Measurements from ENCODE around the gene LMAN2L.

Gene LMAN2L

DNA sequence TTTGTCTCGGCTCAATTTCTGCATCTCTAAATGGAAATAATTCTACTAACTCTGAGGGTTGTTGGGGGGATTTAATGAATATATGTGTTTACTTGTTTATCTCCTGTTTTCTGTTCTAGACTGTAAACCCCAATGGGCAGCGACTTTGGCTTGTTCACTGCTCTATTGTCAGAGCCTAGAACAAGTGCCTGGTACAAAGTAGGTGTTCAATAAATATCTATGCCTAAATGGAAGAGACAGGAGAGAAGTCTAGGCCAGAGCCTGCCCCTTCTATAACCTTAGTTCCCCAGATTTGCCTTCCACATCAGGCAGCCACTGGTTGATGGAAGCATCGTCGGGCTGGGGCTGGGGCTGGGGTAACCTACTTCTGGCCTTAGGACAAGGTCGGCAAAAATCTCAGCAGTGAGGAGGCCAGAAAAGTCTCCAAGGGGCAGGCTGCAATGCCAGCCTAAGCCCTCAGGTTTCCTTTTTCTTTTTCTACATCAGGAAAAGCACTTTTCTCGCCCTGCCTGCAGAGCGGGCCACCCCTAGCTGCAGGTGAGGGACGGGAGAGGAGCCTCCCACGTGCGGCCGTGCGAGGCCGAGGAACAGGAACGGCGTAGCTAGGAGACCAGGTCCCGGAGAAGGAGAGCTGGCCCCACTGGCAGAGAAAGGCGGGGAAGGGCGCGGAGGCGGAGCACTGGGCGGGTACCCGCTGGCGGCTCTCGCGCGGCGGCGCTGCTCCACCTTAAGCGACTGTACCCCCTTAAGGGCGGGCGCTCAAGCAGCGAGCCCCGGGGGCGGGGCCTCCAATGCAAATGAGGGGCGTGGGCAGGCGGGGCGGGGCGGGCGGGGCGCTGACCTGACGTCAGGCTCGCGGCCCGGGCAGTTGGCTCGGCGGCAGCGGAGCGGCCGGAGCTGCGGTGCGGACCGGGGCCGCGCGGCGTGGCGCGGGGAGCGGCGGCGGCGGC lies 20.4 kb upstream of the LMAN2L start, which contains the start of gene CNNM4:
CNNM4 (plus strand) TSS at position 867 of the 950 bp plus-strand sequence. CDS start 98 bp downstream, outside the sequence.
- DNase-seq = peak; percentile 93

DNA sequence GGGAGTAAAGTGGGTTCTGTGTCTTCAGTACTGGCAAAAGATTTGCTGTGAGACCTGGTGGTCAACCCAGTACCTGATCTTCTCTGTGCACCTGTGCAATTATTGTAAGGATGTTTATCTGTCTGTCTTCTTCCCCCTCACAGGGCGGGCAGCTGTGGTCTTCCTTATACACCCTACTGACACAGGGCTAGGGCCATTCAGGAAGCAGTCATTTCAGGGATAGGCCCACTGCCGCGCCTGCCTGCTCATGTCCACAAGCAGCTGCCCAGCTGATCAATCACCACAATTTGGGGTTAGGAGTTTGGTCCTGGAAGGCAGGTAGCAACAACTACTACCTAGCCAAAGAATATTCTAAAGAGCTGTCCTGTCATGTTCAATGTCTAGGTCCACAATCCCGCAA lies 19.7 kb upstream of the LMAN2L start:
- no peak for DNase-seq

- no peak for DNase-seq
Measured at GRCh38 chr2:96758987-96759386, 19.1 kb upstream of the LMAN2L start.

DNA sequence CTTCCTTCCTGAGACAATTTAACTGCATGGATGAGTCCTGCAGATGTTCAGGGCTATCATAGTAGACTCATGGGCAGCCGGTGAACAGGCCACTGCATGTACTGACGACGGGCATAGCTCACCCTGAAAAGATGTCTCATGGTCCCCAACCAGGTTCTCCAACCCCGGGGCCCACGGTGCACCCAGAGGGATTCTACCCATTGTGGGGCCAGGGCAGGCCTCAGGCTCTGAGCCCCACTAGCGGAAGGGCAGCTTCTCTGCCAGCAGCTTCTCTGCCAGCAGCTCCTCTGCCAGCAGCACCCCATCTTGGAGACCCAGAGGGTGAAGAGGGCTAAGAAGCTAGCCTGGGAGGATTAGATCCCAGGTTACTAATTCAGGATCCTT lies 17.6 kb upstream of the LMAN2L start:
- DNase-seq = no peak

DNA sequence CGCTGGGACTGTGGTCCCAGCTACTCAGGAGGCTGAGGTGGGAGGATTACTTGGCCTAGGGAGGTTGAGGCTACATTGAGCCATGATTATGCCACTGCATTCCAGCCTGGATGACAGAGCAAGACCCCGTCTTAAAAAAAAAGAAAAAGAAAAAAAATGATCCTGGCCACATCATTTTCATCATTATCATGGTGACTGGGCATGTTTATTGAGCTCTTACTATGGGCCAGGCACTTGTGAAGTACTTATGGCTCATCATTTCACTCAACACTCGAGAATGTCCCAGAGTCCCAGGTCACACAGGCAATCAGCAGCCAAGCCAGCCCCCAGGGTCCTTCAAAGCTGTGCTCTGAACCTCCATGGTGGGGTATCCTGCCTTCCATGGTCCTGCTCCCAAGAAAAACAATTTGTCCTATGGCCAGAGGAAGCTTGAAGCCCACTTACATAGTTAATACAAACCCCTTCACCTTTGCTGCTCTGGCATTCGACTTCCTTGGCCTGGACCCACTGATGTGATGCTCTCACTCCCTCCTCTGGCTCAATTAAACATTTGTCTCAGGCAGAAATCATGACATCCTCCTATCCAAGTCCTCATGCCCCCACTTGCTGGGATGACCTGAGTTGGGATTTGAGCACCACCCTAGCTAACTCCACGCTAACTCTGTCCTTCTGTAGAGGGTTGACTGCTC lies 17.1 kb upstream of the LMAN2L start:
- no peak for DNase-seq

DNA sequence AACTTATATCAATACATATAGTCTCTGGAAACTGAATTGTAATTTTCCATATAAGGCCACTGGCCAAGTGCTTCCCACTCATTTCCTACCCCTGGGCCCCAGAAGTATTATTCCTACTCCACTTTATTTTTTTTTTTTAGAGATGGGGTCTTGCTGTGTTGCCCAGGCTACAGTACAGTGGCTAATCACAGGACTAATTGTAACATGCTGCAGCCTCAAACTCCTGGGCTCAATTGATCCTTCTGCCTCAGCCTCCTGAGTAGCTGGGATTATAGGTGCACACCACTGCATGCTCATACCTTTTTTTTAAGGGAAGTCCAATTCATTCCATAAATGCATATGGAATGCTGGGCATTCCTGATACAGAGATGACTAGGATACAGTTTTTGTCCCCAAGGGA lies 14.5 kb upstream of the LMAN2L start:
- no peak for DNase-seq

DNA sequence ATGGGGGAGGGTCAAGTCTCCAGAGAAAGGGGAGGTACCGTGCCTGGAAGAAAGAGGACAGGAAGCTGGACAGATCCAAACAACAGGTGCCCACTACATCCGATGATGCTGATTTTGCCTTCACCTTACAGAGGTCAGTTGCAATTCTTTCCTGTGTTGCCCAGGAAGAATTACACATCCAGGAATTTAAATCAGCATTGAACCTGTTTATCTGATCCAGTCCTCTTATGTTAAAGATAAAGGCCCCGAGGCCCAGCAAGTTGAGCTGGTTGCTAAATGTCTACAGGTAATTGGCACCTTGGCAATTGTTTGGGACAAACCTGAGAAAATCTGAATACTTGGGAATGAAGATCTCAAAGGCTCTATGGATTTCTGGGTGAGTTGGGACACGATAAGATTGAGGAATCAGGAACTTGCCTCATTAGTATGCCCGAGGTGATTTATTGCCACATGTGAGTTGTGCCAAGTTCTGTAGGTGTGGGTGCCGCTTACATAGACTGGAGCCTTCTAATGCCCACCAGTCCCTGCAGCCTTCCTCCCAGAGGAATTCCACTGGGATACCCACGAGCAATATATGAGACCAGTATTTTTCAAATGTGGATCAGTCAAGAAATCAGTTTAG lies 13.9 kb upstream of the LMAN2L start:
- no peak for DNase-seq

- no peak for DNase-seq
Measured at GRCh38 chr2:96751800-96752199, 11.9 kb upstream of the LMAN2L start.

DNA sequence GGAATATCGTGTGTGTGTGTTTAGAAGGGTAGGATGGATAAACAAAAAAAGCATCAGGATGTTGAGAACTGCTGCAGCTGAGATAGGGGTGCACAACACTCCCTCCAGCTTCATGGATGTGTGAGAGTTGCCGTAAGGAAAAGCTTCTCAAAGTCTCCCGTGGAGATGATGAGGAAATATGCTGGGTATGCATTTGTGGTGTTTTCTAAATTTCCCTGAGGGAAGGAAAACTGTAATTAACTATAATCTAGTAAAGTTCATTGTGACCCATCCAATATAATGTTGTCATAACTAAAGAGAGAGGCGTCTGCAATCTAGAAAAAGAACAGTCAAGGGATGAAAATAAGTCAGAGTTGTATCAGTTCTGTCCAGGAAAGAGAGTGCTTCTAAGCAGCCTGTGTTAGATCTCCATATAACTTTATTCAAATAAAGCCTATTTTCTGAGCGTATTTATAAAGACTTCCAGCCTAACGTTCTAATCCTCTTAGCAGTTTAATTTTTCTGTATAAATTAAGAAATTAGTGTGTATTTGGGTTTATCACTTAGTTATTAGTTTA lies 7.3 kb upstream of the LMAN2L start:
- no peak for DNase-seq

DNA sequence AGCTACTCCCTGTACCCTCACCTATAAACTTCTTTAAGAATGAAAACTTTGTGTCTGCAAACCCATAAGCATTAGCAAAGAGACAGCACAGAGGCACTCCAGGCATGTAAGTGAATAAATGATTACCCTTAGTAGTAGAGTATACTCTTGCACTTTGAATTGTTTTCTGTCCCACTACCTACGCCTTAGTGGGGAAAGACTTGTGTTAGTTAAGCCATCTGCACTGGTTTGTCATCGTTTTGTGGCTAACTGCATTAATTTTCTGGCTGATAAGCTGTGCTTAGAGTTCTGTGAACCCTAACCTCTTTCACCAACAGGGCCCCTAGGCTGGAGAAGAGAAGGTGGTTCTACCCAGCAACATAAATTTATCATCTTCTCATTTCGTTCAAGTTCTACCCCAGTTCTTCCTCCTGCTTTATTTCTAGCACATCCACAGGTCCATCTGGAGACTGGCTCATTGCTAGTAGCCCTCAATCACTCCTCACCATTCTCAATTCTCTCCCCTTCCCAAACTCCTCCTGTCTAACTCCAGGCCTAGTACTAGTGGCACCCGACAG lies 710 bp downstream of the LMAN2L start:
- DNase-seq = no peak

- DNase-seq = no peak
Measured at GRCh38 chr2:96737831-96738230, 2.0 kb downstream of the LMAN2L start.

DNA sequence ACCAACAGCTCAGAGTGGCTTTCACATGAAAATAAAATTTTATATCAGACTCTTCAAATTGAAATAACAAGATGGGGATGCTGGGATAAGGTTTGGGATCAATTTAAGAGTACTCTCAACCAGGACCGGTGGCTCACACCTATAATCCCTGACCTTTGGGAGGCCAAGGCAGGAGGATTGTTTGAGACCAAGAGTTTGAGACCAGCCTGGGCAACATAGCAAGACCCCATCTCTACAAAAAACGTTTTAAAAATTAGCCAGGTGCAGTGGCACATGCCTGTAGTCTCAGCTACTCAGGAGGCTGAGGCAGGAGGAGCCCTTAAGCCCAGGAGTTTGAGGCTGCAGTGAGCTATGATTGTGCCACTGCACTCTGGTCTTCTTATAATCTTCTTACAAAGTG lies 2.6 kb downstream of the LMAN2L start:
- DNase-seq = no peak

DNA sequence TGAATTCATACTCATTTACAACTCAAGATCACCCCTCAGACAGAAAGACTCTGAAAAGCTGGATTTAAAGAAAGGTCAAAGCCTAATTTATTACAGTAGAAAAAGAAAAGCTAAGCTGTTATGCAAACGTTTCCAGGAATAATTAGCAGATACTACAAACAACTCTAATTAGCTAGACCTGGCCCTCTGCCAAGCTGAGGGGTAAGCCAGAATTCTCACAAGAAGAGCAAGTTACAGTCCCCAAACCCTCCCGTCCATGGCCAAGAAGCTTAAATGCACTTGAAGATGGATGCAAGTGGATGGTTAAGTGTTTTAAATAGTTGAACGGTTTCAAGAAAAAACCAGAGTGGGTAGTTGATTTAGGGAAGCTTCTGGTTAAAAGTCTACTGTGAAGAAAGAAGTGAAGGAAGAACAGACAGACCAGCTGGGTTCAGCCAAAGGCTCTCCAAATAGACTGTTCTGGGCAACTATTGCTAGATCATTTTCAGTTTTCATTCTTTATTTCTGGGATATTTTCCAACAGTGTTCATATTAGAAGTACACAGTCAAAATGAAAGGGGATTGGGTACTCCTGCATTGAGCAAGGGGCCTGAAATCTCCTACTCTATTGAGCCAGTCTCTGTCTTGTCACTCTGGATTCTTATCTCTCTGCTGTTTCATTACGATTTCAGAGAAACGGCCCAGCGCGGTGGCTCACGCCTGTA lies 4.8 kb downstream of the LMAN2L start:
- DNase-seq = no peak

DNA sequence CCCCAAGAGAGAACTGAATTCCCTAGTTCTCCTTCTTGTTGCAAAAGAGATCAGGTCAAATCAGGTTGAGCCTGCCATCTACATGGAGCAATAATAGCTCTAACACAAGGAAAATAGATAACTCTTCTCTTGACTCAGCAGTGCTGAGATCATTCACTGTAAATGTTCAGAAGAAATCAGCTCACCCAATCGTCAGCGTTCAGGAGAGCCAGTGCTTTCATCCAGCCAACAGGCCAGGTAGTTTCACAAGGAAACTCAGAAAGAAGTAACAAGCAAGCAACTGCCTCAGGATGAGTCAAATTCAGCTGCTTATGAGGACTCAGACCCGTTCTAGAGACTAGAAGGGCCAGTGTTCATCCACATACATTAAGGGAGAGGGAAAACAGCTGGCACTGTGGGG lies 5.9 kb downstream of the LMAN2L start:
- DNase-seq = no peak

DNA sequence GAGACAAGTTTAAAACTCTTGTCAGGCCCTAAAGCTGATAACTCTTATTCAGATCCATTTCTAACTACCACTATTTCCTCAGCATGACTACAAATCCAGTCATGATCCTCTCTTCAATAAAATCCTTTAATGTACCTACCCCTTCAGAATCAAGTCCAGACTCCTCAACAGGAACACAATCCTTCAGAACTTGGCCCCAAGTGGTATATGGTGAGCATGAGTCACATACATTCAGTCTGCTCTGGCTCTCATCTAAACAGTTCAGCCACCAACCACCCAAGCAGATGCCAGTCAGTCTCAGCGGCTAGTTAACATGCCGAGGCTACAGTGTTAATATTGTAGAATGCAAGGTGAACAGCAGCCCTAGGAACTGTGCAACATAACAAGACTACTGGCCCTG lies 9.7 kb downstream of the LMAN2L start:
- DNase-seq = no peak

GRCh38 chr2:96729748-96730147 lies 10.1 kb downstream of the LMAN2L start:
- no peak for DNase-seq

DNA sequence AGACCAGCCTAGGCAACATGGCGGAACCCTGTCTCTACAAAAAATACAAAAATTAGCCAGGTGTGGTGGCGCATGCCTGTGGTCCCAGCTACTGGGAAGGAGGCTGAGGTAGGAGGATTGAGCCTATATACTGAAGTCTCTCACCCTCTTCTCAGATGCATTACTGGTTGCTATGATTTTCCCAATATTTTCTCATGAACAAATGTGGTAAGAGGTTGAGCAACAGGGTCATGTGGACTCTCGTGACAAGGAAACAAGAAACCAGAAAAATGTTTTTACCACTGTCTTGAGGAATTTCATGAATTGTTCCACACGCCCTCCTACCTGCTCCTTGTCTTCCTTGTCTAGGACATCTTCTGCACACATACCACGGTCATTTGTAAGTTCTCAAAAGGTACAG lies 12.4 kb downstream of the LMAN2L start:
- no peak for DNase-seq

- DNase-seq = no peak
Measured at GRCh38 chr2:96726131-96726530, 13.7 kb downstream of the LMAN2L start.

DNA sequence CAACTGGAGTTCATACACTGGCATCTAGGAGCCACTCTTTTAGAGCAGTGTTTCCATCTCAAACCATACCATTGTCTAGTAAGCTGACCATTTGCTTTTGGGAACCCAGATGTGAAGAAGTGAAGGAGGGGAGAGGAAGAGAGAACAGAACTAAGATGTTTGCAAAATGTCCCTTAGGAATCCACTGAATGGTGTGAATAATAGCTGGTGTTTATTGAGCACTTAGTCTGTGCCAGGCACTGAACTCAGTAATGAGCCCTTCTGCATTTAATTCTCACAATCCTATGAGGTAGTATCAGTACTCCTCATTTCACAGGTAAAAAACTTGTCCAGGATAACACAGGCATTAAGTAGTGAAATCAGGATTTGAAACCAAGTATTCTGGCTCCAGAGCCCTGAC lies 23.5 kb downstream of the LMAN2L start:
- DNase-seq = no peak

DNA sequence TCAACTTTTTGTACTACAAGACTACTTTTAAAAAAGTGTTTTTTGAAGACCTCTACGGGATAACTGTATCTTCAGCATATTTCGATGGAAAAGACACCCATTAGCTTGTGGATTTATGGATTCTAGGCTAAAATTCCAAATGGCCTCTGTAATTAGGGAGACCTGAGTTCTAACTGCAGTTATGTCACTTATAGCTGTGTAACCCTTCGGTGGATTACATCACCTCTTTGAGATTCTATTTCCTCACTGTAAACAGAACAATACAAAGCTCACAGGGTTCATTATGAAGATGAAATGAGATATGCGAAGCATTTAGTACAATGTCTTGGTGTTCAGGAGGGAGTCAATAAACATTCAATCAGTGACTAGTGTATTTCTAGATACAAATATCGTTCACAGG lies 24.2 kb downstream of the LMAN2L start:
- no peak for DNase-seq

GRCh38 chr2:96710985-96711384 lies 28.9 kb downstream of the LMAN2L start:
- no peak for DNase-seq

GRCh38 chr2:96703021-96703751 lies 36.7 kb downstream of the LMAN2L start:
- no peak for DNase-seq

Data from NCI-H1436 (cell line).